ENCODE data around the gene MAN1C1.
"Not testable (repeated sequence)": the region's sequence is repeated elsewhere in the genome, so short reads cannot be mapped to it uniquely, and the experiment has no call there.

Gene MAN1C1

DNA sequence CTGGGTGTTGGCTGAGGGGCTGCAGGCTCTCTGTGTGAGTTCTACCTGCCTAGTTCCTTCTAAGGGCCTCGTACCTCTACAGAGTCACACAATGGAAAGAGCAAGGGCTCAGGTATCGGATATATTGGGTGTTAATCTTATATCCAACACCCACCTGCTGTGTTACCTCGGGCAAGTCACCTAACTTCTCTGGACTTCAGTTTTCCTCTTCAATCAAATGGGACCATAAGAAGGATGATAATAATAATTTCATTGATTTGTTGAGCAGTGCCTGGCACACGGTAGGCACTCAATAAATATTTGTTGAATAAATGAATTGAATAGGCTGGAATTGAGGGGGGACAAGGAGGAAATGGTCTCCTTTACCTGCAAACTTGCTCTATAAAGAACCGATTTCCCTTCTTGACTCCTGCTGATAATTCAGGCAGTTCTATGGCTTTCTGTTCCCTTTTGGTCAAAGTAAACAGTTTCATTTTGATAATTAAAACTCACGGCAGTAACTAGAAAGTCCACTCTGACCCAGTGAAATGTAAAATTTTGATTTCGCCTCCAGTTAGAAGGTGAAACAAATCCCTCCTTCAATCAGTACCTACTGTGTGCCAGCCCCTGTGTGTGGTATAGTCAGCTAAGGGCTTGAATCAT lies 16.5 kb upstream of the MAN1C1 start:
- no peak overlapping the region for H3K4me3 ChIP-seq (ENCODE audit: low read depth, low read length)
- TF ChIP-seq, protein P1, sequence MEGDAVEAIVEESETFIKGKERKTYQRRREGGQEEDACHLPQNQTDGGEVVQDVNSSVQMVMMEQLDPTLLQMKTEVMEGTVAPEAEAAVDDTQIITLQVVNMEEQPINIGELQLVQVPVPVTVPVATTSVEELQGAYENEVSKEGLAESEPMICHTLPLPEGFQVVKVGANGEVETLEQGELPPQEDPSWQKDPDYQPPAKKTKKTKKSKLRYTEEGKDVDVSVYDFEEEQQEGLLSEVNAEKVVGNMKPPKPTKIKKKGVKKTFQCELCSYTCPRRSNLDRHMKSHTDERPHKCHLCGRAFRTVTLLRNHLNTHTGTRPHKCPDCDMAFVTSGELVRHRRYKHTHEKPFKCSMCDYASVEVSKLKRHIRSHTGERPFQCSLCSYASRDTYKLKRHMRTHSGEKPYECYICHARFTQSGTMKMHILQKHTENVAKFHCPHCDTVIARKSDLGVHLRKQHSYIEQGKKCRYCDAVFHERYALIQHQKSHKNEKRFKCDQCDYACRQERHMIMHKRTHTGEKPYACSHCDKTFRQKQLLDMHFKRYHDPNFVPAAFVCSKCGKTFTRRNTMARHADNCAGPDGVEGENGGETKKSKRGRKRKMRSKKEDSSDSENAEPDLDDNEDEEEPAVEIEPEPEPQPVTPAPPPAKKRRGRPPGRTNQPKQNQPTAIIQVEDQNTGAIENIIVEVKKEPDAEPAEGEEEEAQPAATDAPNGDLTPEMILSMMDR (IDR thresholded peaks at IDR 0.05; ENCODE audit: borderline replicate concordance, insufficient read depth, low read depth, low read length): no peak

DNA sequence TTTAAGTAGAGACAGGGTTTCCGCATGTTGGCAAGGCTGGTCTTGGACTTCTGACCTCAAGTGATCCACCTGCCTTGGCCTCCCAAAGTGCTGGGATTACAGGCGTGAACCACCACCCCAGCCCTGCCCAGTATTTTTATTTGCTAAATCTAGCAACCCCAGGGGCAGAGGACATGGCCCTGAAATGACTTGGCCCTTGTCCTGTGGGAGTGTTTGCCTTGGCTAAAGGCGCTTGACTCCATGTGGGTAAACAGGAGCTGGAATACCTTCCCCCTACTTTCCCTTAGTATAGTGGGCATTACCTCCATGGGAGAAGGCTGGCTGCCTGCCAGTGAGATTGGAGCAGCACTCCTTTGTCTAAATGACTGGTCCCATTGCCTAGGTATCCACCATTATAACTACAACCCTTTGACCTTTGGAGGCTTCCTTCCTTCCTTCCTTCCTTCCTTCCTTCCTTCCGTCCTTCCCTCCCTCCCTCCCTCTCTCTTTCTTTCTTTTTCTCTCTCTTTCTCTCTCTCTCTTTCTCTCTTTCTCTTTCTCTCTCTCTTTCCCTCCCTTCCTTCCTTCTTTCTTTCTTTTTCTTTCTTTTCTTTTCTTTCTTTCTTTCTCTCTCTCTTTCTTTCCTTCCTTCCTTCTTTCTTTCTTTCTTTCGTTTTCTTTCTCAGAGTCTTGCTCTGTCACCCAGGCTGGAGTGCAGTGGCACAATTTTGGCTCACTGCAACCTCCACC lies 15.5 kb upstream of the MAN1C1 start:
- H3K4me3 ChIP-seq (ENCODE audit: low read depth, low read length): not testable (repeated sequence)

DNA sequence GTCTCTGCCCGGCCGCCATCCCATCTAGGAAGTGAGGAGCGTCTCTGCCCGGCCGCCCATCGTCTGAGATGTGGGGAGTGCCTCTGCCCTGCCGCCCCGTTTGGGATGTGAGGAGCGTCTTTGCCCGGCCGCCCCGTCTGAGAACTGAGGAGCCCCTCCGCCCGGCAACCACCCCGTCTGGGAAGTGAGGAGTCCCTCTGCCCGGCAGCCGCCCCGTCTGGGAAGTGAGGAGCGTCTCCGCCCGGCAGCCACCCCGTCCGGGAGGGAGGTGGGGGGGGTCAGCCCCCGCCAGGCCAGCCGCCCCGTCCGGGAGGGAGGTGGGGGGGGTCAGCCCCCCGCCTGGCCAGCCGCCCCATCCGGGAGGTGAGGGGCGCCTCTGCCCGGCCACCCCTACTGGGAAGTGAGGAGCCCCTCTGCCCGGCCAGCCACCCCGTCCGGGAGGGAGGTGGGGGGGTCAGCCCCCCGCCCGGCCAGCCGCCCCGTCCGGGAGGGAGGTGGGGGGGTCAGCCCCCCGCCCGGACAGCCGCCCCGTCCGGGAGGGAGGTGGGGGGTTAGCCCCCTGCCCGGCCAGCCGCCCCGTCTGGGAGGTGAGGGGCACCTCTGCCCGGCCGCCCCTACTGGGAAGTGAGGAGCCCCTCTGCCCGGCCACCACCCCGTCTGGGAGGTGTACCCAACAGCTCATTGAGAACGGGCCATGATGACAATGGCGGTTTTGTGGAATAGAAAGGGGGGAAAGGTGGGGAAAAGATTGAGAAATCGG lies 12.6 kb upstream of the MAN1C1 start:
- H3K4me3 ChIP-seq (ENCODE audit: low read depth, low read length): not testable (repeated sequence)

DNA sequence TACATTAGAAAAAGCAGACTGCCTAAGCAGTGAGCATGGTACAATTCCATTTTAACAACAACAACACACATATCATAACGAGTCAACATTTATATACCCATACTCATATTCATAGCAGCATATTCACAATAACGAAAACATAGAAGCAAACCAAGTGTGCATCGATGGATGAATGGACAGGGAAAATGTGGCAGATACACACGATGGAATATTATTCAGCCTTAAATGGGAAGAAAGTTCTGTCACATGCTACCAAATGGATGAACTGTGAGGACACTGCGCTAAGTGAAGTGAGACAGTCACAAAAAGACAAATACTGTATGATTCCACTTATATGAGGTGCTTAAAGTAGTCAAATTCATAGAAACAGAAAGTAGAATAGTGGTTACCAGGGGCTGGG lies 9.5 kb upstream of the MAN1C1 start:
- H3K4me3 ChIP-seq (ENCODE audit: low read depth, low read length): no peak overlapping the region
- TF ChIP-seq, protein P1 (IDR thresholded peaks at IDR 0.05; ENCODE audit: borderline replicate concordance, insufficient read depth, low read depth, low read length): no peak

DNA sequence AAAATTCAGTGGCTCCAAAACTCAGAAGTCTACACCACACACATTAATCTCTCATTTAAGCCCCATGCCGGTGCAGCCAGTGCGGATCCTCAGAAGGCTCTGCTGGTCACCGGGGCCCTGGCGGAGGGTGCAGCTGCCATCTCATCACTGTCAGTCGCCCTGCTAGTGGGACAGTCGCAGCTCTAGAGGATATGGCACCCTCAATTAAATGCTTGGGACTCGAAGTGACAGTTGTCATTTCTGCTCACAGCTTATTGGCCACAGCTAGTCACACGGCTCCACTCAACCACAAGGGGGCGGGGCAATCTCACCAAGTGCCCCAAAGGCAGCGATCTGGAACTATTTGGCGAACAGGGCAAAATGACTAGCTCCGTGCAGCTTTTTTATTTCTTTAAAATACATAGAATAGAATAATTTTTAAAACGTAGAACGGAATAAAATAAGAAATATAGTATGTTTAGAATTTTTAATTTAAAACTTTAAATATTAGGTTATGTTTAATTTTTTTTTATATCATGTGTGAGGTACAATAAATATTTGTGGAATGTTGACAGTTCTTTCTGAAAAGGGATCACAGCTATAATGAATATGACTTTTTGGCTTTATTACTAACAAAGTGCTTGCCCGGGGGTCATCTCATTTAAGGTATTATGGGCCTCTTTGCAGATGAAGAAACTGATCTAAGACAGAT lies 8.0 kb upstream of the MAN1C1 start:
- no peak overlapping the region for H3K4me3 ChIP-seq (ENCODE audit: low read depth, low read length)

DNA sequence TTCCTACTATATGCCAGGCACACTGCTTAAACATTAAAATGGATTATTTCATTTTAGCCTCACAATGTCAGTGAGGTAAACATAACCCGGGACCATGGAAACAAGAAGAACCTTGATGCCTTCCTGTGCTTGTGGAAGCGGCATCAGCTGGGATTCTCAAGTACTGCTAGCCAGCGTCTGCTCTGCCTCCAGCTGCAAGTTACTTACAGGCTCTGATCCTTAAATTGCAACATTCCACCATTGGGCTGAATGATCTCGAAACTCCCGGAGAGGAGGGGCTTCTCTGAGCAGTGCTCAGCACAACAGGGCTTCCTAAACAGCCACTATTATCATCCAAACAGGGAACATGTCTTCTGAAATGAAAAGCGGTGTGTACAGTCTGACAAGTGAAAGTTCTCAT lies 6.7 kb upstream of the MAN1C1 start:
- H3K4me3 ChIP-seq (ENCODE audit: low read depth, low read length): no peak overlapping the region
- TF ChIP-seq, protein P1 (IDR thresholded peaks at IDR 0.05; ENCODE audit: borderline replicate concordance, insufficient read depth, low read depth, low read length): no peak

More for the DNA sequence above, 8.0 kb upstream of the MAN1C1 start:
- TF ChIP-seq, protein P1 (IDR thresholded peaks at IDR 0.05; ENCODE audit: borderline replicate concordance, insufficient read depth, low read depth, low read length): peak; percentile 19; the same call in 1 of the 2 replicates

DNA sequence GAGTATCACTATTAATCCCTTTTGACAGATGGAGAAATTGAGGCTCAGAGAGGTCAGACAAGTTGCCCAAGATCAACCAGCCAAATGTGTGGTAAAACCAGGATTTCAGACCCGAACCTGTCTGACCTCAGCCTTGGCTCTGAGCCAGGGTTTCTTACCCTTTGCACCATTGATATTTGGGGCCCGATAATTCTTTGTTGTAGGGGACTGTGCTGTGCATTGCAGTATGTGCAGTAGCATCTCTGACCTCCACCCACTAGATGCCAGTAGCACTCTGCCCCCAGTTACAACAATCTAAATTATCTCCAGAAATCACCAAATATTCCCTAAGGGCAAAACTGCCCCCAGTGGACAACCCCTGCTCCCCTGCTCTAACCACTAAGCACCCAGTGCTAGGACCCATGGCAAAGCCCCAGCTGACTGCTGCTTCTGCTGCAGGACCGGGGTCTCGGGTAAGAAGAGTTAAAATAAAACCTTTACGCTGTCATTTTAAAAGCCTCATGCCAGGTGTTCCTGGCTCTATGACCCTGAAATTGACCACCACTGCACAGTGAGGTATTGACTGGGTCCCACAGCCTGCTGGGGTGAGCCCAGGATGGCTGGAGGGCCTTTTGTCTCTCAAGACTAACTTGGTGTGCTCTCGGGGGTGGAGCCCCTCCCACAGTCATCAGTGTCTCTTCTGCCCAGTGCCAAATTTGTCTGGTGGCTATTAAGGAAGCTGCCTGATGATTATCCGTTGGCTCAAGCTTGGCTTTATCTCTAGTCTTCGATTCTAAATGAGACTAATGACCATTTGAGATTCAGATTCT lies 5.6 kb upstream of the MAN1C1 start:
- no peak overlapping the region for H3K4me3 ChIP-seq (ENCODE audit: low read depth, low read length)
- TF ChIP-seq, protein P1 (IDR thresholded peaks at IDR 0.05; ENCODE audit: borderline replicate concordance, insufficient read depth, low read depth, low read length): peak; percentile 26; the same call in 1 of the 2 replicates

Data from GM12875 (cell line).